ENCODE measurements around the gene ST3GAL6. TPM values are rescaled to one million over a fixed set of nuclear protein-coding genes. Genes with fewer than 3 reads are reported as not detected.

The ST3GAL6 gene
- total and polyA plus RNA-seq, 9 of the 15 experiments (the other 6 are each of a cell fraction or from before 2014, with no cell fraction given) = 0.14 TPM; not detected in 8

DNA sequence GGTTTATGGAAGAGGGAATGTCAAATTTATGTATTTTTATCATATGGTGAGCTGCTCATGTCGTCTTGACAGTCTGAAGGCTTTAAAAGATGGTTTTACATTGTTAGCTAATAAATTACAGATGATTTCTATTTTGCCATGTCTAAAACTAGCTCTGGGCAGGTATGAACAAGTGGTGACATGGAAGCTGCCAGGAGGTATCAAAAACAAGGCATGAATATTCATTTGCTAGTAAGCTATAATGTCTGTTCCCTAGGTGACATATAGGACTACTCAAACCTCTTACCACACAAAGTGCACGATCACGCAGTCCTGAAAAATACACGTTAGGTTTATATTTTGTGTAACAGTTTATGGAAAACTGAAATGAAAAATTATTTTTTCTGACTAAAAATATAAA, 34.8 kb downstream of the ST3GAL6 start (continued):
- TF ChIP-seq, protein P1, sequence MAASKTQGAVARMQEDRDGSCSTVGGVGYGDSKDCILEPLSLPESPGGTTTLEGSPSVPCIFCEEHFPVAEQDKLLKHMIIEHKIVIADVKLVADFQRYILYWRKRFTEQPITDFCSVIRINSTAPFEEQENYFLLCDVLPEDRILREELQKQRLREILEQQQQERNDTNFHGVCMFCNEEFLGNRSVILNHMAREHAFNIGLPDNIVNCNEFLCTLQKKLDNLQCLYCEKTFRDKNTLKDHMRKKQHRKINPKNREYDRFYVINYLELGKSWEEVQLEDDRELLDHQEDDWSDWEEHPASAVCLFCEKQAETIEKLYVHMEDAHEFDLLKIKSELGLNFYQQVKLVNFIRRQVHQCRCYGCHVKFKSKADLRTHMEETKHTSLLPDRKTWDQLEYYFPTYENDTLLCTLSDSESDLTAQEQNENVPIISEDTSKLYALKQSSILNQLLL (CRISPR knock-in tag; IDR thresholded peaks at IDR 0.05; ENCODE audit: borderline replicate concordance) = no peak
- no peak for TF ChIP-seq SMAD2 (IDR thresholded peaks at IDR 0.05; ENCODE audit: low read depth, low read length)

DNA sequence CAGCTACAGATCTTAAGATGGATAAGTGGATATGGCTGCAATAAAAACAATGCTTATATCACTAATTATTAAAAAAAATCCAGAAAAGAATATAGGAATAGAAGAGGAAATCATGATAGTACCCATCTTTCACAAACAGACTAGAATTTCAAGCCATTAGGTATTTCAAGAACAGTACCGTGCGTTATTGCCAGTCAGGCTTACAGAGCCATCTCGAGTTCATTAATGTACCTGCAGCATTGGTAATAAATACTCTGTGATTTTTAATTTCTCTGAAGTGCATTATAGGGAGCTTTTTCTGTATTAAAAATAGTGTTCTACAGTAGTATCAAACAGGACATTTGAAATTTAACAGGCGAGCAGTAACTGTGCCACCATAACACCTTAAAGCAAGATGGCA, 35.7 kb downstream of the ST3GAL6 start:
- no peaks in the 10 kb centered on the region for H3K27me3 ChIP-seq (ENCODE audit: control insufficient read depth in 2 of 2, insufficient read depth in 2 of 2, low read length in 2 of 2)
- POLR2A ChIA-PET = interaction anchor here (0.7 kb wide), 1 partner anchor 53 kb away, joined by 3 read pairs; no protein-coding TSS in a partner anchor
- no peaks in the 10 kb centered on the region for H4K20me1 ChIP-seq (replicated peaks; ENCODE audit: control insufficient read depth, insufficient read depth, low read length)
- in situ Hi-C loops (cut with MboI) (no loop called here), intact Hi-C loops (cut with micrococcal nuclease) (no loop called here)
- H3K4me1 ChIP-seq (replicated peaks in 1 of 2; ENCODE audit: control insufficient read depth in 2 of 2, insufficient read depth in 2 of 2, low read length in 2 of 2) = no peaks in the 10 kb centered on the region
- ATAC-seq = no peak
- H3K9ac ChIP-seq (ENCODE audit: insufficient read depth in 1 of 2, low read depth in 2 of 2, low read length in 2 of 2) = no peak overlapping the region
- 71% methylated on average over 4 of the region's 4 CpGs for WGBS (ENCODE audit: insufficient coverage, low coverage, missing lambda C conversion rate)
- H3K36me3 ChIP-seq (ENCODE audit: control insufficient read depth, insufficient read depth, low read length) = no peaks in the 10 kb centered on the region; the same call in 2 of the 3 replicates
- H3K9me1 ChIP-seq (ENCODE audit: control insufficient read depth, insufficient read depth, low read length) = no peaks in the 10 kb centered on the region
- H3K27ac ChIP-seq (ENCODE audit: extremely low read depth, low read depth, low read length) = no peak overlapping the region
- no peak overlapping the region for H2AFZ ChIP-seq (ENCODE audit: low read depth, low read length)
- no peak overlapping the region for H3K4me3 ChIP-seq
- CTCF ChIA-PET (ENCODE audit: low intra/inter-chr PET ratio) = no interaction called here
- no peak for FAIRE-seq
- H3K4me2 ChIP-seq (ENCODE audit: insufficient read depth, low read length) = no peak overlapping the region
- H3K9me3 ChIP-seq (replicated peaks; ENCODE audit: control insufficient read depth, insufficient read depth, low read depth, low read length) = no peaks in the 10 kb centered on the region
- DNase-seq (ENCODE audit: extremely low read depth in 1 of 4, low spot score in 3 of 4) = no peak
- H3K79me2 ChIP-seq (ENCODE audit: control insufficient read depth, insufficient read depth, low read length) = no peaks in the 10 kb centered on the region
- no TSS peak for BruUV-seq (replicated peaks)
- no peak for TF ChIP-seq TOE1 (IDR thresholded peaks at IDR 0.05; ENCODE audit: borderline replicate concordance)
- no peak for TF ChIP-seq TOE1 (CRISPR knock-in tag; IDR thresholded peaks at IDR 0.05; ENCODE audit: borderline replicate concordance, low read depth)
- TF ChIP-seq, protein P2, sequence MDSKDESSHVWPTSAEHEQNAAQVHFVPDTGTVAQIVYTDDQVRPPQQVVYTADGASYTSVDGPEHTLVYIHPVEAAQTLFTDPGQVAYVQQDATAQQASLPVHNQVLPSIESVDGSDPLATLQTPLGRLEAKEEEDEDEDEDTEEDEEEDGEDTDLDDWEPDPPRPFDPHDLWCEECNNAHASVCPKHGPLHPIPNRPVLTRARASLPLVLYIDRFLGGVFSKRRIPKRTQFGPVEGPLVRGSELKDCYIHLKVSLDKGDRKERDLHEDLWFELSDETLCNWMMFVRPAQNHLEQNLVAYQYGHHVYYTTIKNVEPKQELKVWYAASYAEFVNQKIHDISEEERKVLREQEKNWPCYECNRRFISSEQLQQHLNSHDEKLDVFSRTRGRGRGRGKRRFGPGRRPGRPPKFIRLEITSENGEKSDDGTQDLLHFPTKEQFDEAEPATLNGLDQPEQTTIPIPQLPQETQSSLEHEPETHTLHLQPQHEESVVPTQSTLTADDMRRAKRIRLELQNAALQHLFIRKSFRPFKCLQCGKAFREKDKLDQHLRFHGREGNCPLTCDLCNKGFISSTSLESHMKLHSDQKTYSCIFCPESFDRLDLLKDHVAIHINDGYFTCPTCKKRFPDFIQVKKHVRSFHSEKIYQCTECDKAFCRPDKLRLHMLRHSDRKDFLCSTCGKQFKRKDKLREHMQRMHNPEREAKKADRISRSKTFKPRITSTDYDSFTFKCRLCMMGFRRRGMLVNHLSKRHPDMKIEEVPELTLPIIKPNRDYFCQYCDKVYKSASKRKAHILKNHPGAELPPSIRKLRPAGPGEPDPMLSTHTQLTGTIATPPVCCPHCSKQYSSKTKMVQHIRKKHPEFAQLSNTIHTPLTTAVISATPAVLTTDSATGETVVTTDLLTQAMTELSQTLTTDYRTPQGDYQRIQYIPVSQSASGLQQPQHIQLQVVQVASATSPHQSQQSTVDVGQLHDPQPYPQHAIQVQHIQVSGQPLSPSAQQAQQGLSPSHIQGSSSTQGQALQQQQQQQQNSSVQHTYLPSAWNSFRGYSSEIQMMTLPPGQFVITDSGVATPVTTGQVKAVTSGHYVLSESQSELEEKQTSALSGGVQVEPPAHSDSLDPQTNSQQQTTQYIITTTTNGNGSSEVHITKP (IDR thresholded peaks at IDR 0.05; ENCODE audit: partially characterized antibody) = no peak
- TF ChIP-seq BMI1 (IDR thresholded peaks at IDR 0.05; ENCODE audit: low read length) = no peak
- TF ChIP-seq, protein P3, sequence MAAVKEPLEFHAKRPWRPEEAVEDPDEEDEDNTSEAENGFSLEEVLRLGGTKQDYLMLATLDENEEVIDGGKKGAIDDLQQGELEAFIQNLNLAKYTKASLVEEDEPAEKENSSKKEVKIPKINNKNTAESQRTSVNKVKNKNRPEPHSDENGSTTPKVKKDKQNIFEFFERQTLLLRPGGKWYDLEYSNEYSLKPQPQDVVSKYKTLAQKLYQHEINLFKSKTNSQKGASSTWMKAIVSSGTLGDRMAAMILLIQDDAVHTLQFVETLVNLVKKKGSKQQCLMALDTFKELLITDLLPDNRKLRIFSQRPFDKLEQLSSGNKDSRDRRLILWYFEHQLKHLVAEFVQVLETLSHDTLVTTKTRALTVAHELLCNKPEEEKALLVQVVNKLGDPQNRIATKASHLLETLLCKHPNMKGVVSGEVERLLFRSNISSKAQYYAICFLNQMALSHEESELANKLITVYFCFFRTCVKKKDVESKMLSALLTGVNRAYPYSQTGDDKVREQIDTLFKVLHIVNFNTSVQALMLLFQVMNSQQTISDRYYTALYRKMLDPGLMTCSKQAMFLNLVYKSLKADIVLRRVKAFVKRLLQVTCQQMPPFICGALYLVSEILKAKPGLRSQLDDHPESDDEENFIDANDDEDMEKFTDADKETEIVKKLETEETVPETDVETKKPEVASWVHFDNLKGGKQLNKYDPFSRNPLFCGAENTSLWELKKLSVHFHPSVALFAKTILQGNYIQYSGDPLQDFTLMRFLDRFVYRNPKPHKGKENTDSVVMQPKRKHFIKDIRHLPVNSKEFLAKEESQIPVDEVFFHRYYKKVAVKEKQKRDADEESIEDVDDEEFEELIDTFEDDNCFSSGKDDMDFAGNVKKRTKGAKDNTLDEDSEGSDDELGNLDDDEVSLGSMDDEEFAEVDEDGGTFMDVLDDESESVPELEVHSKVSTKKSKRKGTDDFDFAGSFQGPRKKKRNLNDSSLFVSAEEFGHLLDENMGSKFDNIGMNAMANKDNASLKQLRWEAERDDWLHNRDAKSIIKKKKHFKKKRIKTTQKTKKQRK (IDR thresholded peaks at IDR 0.05; ENCODE audit: borderline replicate concordance, low read depth, low read length) = no peak

All from K562 (cell line).